Lower lobe of right lung (tissue), 2 donors: ENCODE measurements around the gene CCDC50. TPM values are rescaled to one million over a fixed set of nuclear protein-coding genes. Genes with fewer than 3 reads are reported as not detected.
A peak's percentile ranks its signal among the peaks of the same experiment; 100 is the strongest.

ENCODE experiments used
- ATAC-seq, 2 donors: fragments of 200-7000 bp; cut with Tn5 transposase; one replicate each; pipeline ENCODE4 v1.9.1; 2020 to 2022; ENCODE audit warnings: mild to moderate bottlenecking in 2 of 2, moderate library complexity in 2 of 2
- DNase-seq: peaks from one replicate; pipeline ENCODE4 v3.0.0-alpha.2; 2020
- H3K27ac ChIP-seq: fragments of 200-600 bp; one replicate; pipeline ENCODE4 v1.8.0; 2022
- H3K27me3 ChIP-seq: fragments of 200-600 bp; one replicate; pipeline ENCODE4 v1.8.0; 2022; ENCODE audit warnings: low read depth
- H3K36me3 ChIP-seq: fragments of 200-600 bp; one replicate; pipeline ENCODE4 v1.8.0; 2022; ENCODE audit warnings: mild to moderate bottlenecking
- H3K4me1 ChIP-seq: fragments of 200-600 bp; one replicate; pipeline ENCODE4 v1.8.0; 2022
- H3K4me3 ChIP-seq: fragments of 200-600 bp; one replicate; pipeline ENCODE4 v1.8.0; 2022; ENCODE audit warnings: mild to moderate bottlenecking
- H3K9me3 ChIP-seq: fragments of 200-600 bp; one replicate; pipeline ENCODE4 v1.8.0; 2022
- CTCF ChIP-seq: fragments of 200-600 bp; IDR thresholded peaks from one replicate; pipeline ENCODE4 v1.8.0; 2022; ENCODE audit warnings: antibody characterized with exemption, mild to moderate bottlenecking
- intact Hi-C: fragments of 100-400 bp; cut with DNase I; formaldehyde crosslinking; loops from one replicate; pipeline ENCODE4 v1.11.0; 2022
- total RNA-seq: library from RNA; stranded (reverse); fragmentation: NEBNext Ultra II Directional; extraction: Animal tissue kit (Norgen Biotek cat#: 25700); gene quantifications from one replicate; pipeline ENCODE4 v1.2.1, GENCODE V29; 2021
- donor health status: DM: no; HTN: yes; CAD: no; lungs with severe emphysema.

CCDC50 gene
- total RNA-seq, 1 donor from 2014 or later, result 66.5 TPM

- intact Hi-C loops, result no loop called here
- H3K4me3 ChIP-seq, result peak within 1 kb of the TSS; percentile 73
- H3K4me1 ChIP-seq, result peaks cover 37% of the 10 kb centered on the region
- no peaks in the 10 kb centered on the region for H3K27me3 ChIP-seq
- DNase-seq (peak; percentile 71), ATAC-seq (peak; percentile 79 to 84)
- H3K27ac ChIP-seq, result peak within 1 kb of the TSS; percentile 92
- no peak for TF ChIP-seq CTCF
- no peaks in the 10 kb centered on the region for H3K9me3 ChIP-seq
- H3K36me3 ChIP-seq, result no peaks in the 10 kb centered on the region
These were observed 698 bp downstream of the CCDC50 start, which contains the start of gene UTS2B for GRCh38 chr3:191329654-191330529. UTS2B (minus strand) TSS chr3:191330526; CDS start chr3:191282189, 48,337 bp downstream.

GRCh38 chr3:191330530-191331048 is 1.4 kb downstream of the CCDC50 start:
- ATAC-seq, result peak in 1 of 2 donors; percentile 38
- no peak for TF ChIP-seq CTCF

GRCh38 chr3:191331388-191331787 is 2.2 kb downstream of the CCDC50 start:
- Histone ChIP-seq H3K9me3 (no peaks in the 10 kb centered on the region), H3K4me3 (peak overlapping the region; percentile 73), H3K27ac (peak overlapping the region; percentile 92), H3K36me3 (no peaks in the 10 kb centered on the region), H3K4me1 (peaks cover 37% of the 10 kb centered on the region), H3K27me3 (no peaks in the 10 kb centered on the region)
- no peak for DNase-seq
- TF ChIP-seq CTCF, result no peak
- intact Hi-C loops, result no loop called here
- no peak for ATAC-seq

More at GRCh38 chr3:191330530-191331048, 1.4 kb downstream of the CCDC50 start:
- Histone ChIP-seq H3K4me1 (peaks cover 37% of the 10 kb centered on the region), H3K4me3 (peak overlapping the region; percentile 73), H3K27ac (peak overlapping the region; percentile 92), H3K36me3 (no peaks in the 10 kb centered on the region), H3K9me3 (no peaks in the 10 kb centered on the region), H3K27me3 (no peaks in the 10 kb centered on the region)
- no peak for DNase-seq
- intact Hi-C loops, result no loop called here

- H3K27me3 ChIP-seq, result no peaks in the 10 kb centered on the region
- peaks cover 47% of the 10 kb centered on the region for H3K4me1 ChIP-seq
- DNase-seq (no peak), ATAC-seq (no peak)
- intact Hi-C loops, result no loop called here
- TF ChIP-seq CTCF, result no peak
- H3K36me3 ChIP-seq, result no peaks in the 10 kb centered on the region
- no peak overlapping the region for H3K4me3 ChIP-seq
- H3K27ac ChIP-seq, result no peak overlapping the region
- no peaks in the 10 kb centered on the region for H3K9me3 ChIP-seq
These were observed 4.2 kb downstream of the CCDC50 start for GRCh38 chr3:191333298-191333880.

DNA sequence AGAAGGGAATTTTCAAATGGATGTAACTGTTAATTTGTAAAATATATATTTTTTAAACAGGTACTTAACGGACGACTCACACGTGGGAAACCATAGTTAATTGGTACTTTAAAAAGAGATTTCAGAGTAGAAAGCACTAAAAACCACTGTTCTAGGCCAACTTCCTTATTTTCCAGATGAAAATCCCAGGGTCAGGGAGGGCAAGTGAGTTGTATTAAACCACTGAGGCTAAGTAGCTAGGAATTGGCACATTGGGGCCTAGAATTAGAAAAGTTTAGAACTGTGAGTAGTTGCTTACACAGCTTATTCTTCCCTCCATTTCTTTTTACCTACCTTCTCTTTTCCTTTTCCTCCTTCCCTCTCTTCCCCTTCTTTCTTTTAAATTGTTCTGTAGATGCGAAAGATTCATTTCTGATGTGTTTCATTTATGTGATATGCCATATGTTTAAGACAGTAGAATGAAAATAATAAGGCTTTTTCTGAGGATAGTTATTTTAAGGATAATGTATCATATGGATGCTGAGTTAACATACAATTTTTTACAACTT is 5.2 kb downstream of the CCDC50 start:
- ATAC-seq (no peak), DNase-seq (no peak)
- peaks cover 54% of the 10 kb centered on the region for H3K4me1 ChIP-seq
- no peak overlapping the region for H3K4me3 ChIP-seq
- H3K9me3 ChIP-seq, result no peaks in the 10 kb centered on the region
- intact Hi-C loops, result no loop called here
- no peak for TF ChIP-seq CTCF
- H3K36me3 ChIP-seq, result no peaks in the 10 kb centered on the region
- H3K27ac ChIP-seq, result no peak overlapping the region
- H3K27me3 ChIP-seq, result no peaks in the 10 kb centered on the region
